IMR-90 (cell line): ENCODE results near the gene UTY. TPM values are rescaled to one million over a fixed set of nuclear protein-coding genes. Genes with fewer than 3 reads are reported as not detected.

ENCODE experiments used
- ATAC-seq: fragments of 200-7000 bp; cut with Tn5 transposase; 2 replicates; pipeline ENCODE4 v1.9.1; 2020; ENCODE audit warnings: low read depth, mild to moderate bottlenecking, moderate library complexity
- BruUV-seq: library from RNA; stranded (reverse); fragments of 400-500 nt; replicated peaks from 2 replicates; lab custom pipeline; 2021; lab: Mats Ljungman, UMichigan
- CTCF ChIA-PET: fragments of 300-600 bp; formaldehyde crosslinking; extraction: SDS; loops from one replicate; lab custom pipeline; 2021; ENCODE audit warnings: antibody characterized with exemption; lab: Yijun Ruan, JAX
- POLR2A ChIA-PET: fragments of 300-600 bp; sonication (Branson Sonifier 250); formaldehyde crosslinking; loops from one replicate; lab custom pipeline; 2022; ENCODE audit warnings: antibody characterized with exemption; ENCODE audit not compliant: unreplicated experiment; lab: Charles Lee
- DNase-seq: peaks from one replicate; pipeline ENCODE4 v3.0.0; 2013
- H2AFZ ChIP-seq: replicated peaks from 2 replicates; pipeline ENCODE3; 2013; ENCODE audit warnings: low read length, mild to moderate bottlenecking; ENCODE audit not compliant: poor library complexity
- H2AK5ac ChIP-seq: 2 replicates; pipeline ENCODE4 v1.6.1; 2013; ENCODE audit warnings: low read depth, low read length, inconsistent platforms
- H2AK9ac ChIP-seq: replicated peaks from 2 replicates; pipeline ENCODE3; 2013; ENCODE audit warnings: mild to moderate bottlenecking, low read depth, low read length, moderate library complexity; ENCODE audit not compliant: poor library complexity
- H2BK120ac ChIP-seq: 2 replicates; pipeline ENCODE4 v1.6.1; 2013; ENCODE audit warnings: low read depth, low read length, inconsistent platforms
- H2BK15ac ChIP-seq: 3 replicates; pipeline ENCODE4 v1.6.1; 2013; ENCODE audit warnings: low read depth, low read length, inconsistent platforms
- H2BK20ac ChIP-seq: 2 replicates; pipeline ENCODE4 v1.6.1; 2013; ENCODE audit warnings: low read depth, mild to moderate bottlenecking, inconsistent platforms, low read length, moderate library complexity
- H2BK5ac ChIP-seq: 2 replicates; pipeline ENCODE4 v1.6.1; 2013; ENCODE audit warnings: mild to moderate bottlenecking, low read depth, low read length, inconsistent platforms; ENCODE audit not compliant: poor library complexity, severe bottlenecking
- H3K14ac ChIP-seq: replicated peaks from 2 replicates; pipeline ENCODE4 v1.6.1; 2013; ENCODE audit warnings: low read depth, low read length, inconsistent platforms
- H3K18ac ChIP-seq: 2 replicates; pipeline ENCODE4 v1.6.1; 2013; ENCODE audit warnings: low read depth, low read length, control low read depth
- H3K23ac ChIP-seq: 2 replicates; pipeline ENCODE4 v1.6.1; 2013; ENCODE audit warnings: low read depth, low read length, inconsistent platforms
- H3K27ac ChIP-seq: 2 replicates; pipeline ENCODE4 v1.5.1; 2013; ENCODE audit warnings: mild to moderate bottlenecking, control low read depth, low read length; ENCODE audit not compliant: insufficient read depth
- H3K27me3 ChIP-seq: 2 replicates; pipeline ENCODE4 v1.6.1; 2013; ENCODE audit warnings: low read length; ENCODE audit not compliant: control insufficient read depth, insufficient read depth
- H3K36me3 ChIP-seq: 2 replicates; pipeline ENCODE4 v1.6.1; 2013; ENCODE audit warnings: low read length, mixed read lengths; ENCODE audit not compliant: control insufficient read depth, insufficient read depth
- H3K4ac ChIP-seq: 2 replicates; pipeline ENCODE4 v1.6.1; 2013; ENCODE audit warnings: low read depth, low read length, inconsistent platforms
- H3K4me1 ChIP-seq: 2 replicates; pipeline ENCODE4 v1.6.1; 2013; ENCODE audit warnings: low read length, mixed read lengths; ENCODE audit not compliant: control insufficient read depth, insufficient read depth
- H3K4me2 ChIP-seq: 2 replicates; pipeline ENCODE4 v1.6.1; 2013; ENCODE audit warnings: low read depth, mild to moderate bottlenecking, control low read depth, low read length, moderate library complexity
- H3K4me3 ChIP-seq: 2 replicates; pipeline ENCODE4 v1.5.1; 2013; ENCODE audit warnings: low read depth, mild to moderate bottlenecking, control low read depth, low read length, moderate library complexity; ENCODE audit not compliant: insufficient read depth
- H3K56ac ChIP-seq: 2 replicates; pipeline ENCODE4 v1.6.1; 2013; ENCODE audit warnings: low read length, inconsistent platforms; ENCODE audit not compliant: insufficient read depth; ENCODE audit errors: extremely low read depth
- H3K79me1 ChIP-seq, 2 experiments: 2 replicates each; pipeline ENCODE4 v1.6.1; 2013; ENCODE audit warnings: low read length in 2 of 2, inconsistent platforms in 1 of 2, low read depth in 1 of 2
- H3K9ac ChIP-seq: 2 replicates; pipeline ENCODE4 v1.6.1; 2013; ENCODE audit warnings: low read depth, low read length, control low read depth
- H3K9me1 ChIP-seq: 2 replicates; pipeline ENCODE4 v1.6.1; 2013; ENCODE audit warnings: low read length, inconsistent platforms; ENCODE audit not compliant: insufficient read depth
- H3K9me3 ChIP-seq: 2 replicates; pipeline ENCODE4 v1.6.1; 2013; ENCODE audit warnings: low read length; ENCODE audit not compliant: control insufficient read depth, insufficient read depth
- H4K20me1 ChIP-seq: 2 replicates; pipeline ENCODE4 v1.6.1; 2013; ENCODE audit warnings: low read length, inconsistent platforms; ENCODE audit not compliant: insufficient read depth
- H4K5ac ChIP-seq: 2 replicates; pipeline ENCODE4 v1.6.1; 2013; ENCODE audit warnings: mild to moderate bottlenecking, low read depth, low read length, control low read depth
- H4K8ac ChIP-seq, 2 experiments: 2 replicates each; pipeline ENCODE4 v1.6.1; 2013; ENCODE audit warnings: low read depth in 2 of 2, low read length in 2 of 2, control low read depth in 1 of 2, inconsistent platforms in 1 of 2
- H4K91ac ChIP-seq: 2 replicates; pipeline ENCODE4 v1.6.1; 2013; ENCODE audit warnings: low read depth, low read length, inconsistent platforms; ENCODE audit not compliant: insufficient read depth
- BHLHE40 ChIP-seq: fragments of 150-350 bp; IDR thresholded peaks from 2 replicates; pipeline ENCODE4 v1.6.1; 2016; ENCODE audit warnings: mild to moderate bottlenecking, low read depth, low read length
- CEBPB ChIP-seq: IDR thresholded peaks from 2 replicates; pipeline ENCODE4 v1.6.1; 2012; ENCODE audit warnings: low read depth, low read length, improper control_type of control experiment
- MAFK ChIP-seq: IDR thresholded peaks from 2 replicates; pipeline ENCODE4 v1.6.1; 2012; ENCODE audit warnings: low read depth, low read length, improper control_type of control experiment
- MAZ ChIP-seq: IDR thresholded peaks from 2 replicates; pipeline ENCODE4 v1.6.1; 2012; ENCODE audit warnings: low read depth, mild to moderate bottlenecking, low read length, improper control_type of control experiment, moderate library complexity, borderline replicate concordance
- POLR2A ChIP-seq: IDR thresholded peaks from 2 replicates; pipeline ENCODE4 v1.6.1; 2012; ENCODE audit warnings: mild to moderate bottlenecking, low read depth, low read length
- RAD21 ChIP-seq: IDR thresholded peaks from 2 replicates; pipeline ENCODE4 v1.6.1; 2012; ENCODE audit warnings: low read length, improper control_type of control experiment
- RCOR1 ChIP-seq: IDR thresholded peaks from 2 replicates; pipeline ENCODE4 v1.6.1; 2012; ENCODE audit warnings: mild to moderate bottlenecking, low read length, improper control_type of control experiment; ENCODE audit not compliant: insufficient replicate concordance
- SMC3 ChIP-seq: fragments of 150-350 bp; IDR thresholded peaks from 2 replicates; pipeline ENCODE4 v1.6.1; 2016; ENCODE audit warnings: low read depth, mild to moderate bottlenecking, antibody characterized with exemption, low read length, moderate library complexity
- WGBS, 2 experiments: methylation state at CpG; one replicate each; pipeline versions ENCODE4 v1.1.5 to v1.1.7; 2013; ENCODE audit warnings: missing lambda C conversion rate in 2 of 2; ENCODE audit not compliant: insufficient read length in 1 of 2; ENCODE audit errors: extremely low coverage in 2 of 2; 5-methylcytosine and 5-hydroxymethylcytosine counted together
- dilution Hi-C: fragments of 300-500 bp; cut with HindIII; formaldehyde crosslinking; loops from one replicate; pipeline ENCODE4 v1.14.3; 2018; ENCODE audit warnings: low sequenced_read_pairs; ENCODE audit not compliant: unreplicated experiment
- in situ Hi-C: fragments of 300-500 bp; cut with MboI; formaldehyde crosslinking; loops from 3 replicates; pipeline ENCODE4 v1.14.3; 2019; ENCODE audit warnings: low sequenced_read_pairs, inconsistent platforms, mixed read lengths
- intact Hi-C: fragments of 100-400 bp; cut with micrococcal nuclease; formaldehyde crosslinking; loops from 2 replicates; pipeline ENCODE4 v1.10.0; 2022
- polyA plus RNA-seq, 3 experiments: library from polyadenylated mRNA; depleted of rRNA; stranded (reverse); fragments of >200 nt; gene quantifications; 2 replicates each; pipeline ENCODE4 v1.2.3, GENCODE V29; 2012; ENCODE audit warnings: low replicate concordance in 1 of 3
- total RNA-seq: library from RNA; depleted of rRNA; stranded (reverse); fragments of >200 nt; gene quantifications from 2 replicates; pipeline ENCODE4 v1.2.3, GENCODE V29; 2012
- TF ChIP-seq, protein P1 (sequence below): conservative IDR thresholded peaks from 2 replicates; pipeline ENCODE4 v1.5.1; 2012; ENCODE audit warnings: mild to moderate bottlenecking, low read depth, low read length, improper control_type of control experiment
- TF ChIP-seq, protein P2 (sequence below): fragments of 150-350 bp; IDR thresholded peaks from 2 replicates; pipeline ENCODE4 v1.6.1; 2016; ENCODE audit warnings: low read depth, mild to moderate bottlenecking, low read length, moderate library complexity, borderline replicate concordance

The UTY gene
- total and polyA plus RNA-seq, 2 of the 4 experiments (the other 2 are of a cell fraction): not detected

GRCh38 chrY:13339381-13339780 lies 140.5 kb downstream of the UTY start:
- H3K27ac ChIP-seq: no peak overlapping the region
- no TSS peak for BruUV-seq

More at GRCh38 chrY:13339381-13339780, 140.5 kb downstream of the UTY start:
- Histone ChIP-seq H3K9ac (no peak overlapping the region), H2AFZ (no peak overlapping the region), H3K79me1 (no peaks in the 10 kb centered on the region), H3K9me3 (no peaks in the 10 kb centered on the region), H2BK5ac (no peak overlapping the region), H2AK5ac (no peak overlapping the region), H2BK20ac (no peak overlapping the region), H3K14ac (no peak overlapping the region), H4K8ac (no peak overlapping the region), H3K18ac (no peak overlapping the region), H3K4me3 (no peak overlapping the region), H4K20me1 (no peaks in the 10 kb centered on the region), H4K91ac (no peak overlapping the region), H3K4me2 (no peak overlapping the region), H3K27me3 (no peaks in the 10 kb centered on the region), H2BK15ac (no peak overlapping the region), H3K4ac (no peak overlapping the region), H3K36me3 (no peaks in the 10 kb centered on the region), H2AK9ac (no peak overlapping the region), H3K23ac (no peak overlapping the region), H2BK120ac (no peak overlapping the region), H3K4me1 (no peaks in the 10 kb centered on the region), H3K9me1 (no peaks in the 10 kb centered on the region), H3K56ac (no peak overlapping the region), H4K5ac (no peak overlapping the region)
- in situ Hi-C loops (no loop called here), intact Hi-C loops (no loop called here), dilution Hi-C loops (no loop called here)
- CTCF ChIA-PET: no interaction called here
- POLR2A ChIA-PET: no interaction called here
- no peak for ATAC-seq
- TF ChIP-seq RAD21: no peak
- TF ChIP-seq CEBPB: no peak
- TF ChIP-seq RCOR1: no peak
- no peak for TF ChIP-seq POLR2A
- TF ChIP-seq SMC3: no peak
- TF ChIP-seq, protein P1, sequence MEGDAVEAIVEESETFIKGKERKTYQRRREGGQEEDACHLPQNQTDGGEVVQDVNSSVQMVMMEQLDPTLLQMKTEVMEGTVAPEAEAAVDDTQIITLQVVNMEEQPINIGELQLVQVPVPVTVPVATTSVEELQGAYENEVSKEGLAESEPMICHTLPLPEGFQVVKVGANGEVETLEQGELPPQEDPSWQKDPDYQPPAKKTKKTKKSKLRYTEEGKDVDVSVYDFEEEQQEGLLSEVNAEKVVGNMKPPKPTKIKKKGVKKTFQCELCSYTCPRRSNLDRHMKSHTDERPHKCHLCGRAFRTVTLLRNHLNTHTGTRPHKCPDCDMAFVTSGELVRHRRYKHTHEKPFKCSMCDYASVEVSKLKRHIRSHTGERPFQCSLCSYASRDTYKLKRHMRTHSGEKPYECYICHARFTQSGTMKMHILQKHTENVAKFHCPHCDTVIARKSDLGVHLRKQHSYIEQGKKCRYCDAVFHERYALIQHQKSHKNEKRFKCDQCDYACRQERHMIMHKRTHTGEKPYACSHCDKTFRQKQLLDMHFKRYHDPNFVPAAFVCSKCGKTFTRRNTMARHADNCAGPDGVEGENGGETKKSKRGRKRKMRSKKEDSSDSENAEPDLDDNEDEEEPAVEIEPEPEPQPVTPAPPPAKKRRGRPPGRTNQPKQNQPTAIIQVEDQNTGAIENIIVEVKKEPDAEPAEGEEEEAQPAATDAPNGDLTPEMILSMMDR: no peak
- TF ChIP-seq MAZ: no peak
- no peak for TF ChIP-seq BHLHE40
- TF ChIP-seq, protein P2, sequence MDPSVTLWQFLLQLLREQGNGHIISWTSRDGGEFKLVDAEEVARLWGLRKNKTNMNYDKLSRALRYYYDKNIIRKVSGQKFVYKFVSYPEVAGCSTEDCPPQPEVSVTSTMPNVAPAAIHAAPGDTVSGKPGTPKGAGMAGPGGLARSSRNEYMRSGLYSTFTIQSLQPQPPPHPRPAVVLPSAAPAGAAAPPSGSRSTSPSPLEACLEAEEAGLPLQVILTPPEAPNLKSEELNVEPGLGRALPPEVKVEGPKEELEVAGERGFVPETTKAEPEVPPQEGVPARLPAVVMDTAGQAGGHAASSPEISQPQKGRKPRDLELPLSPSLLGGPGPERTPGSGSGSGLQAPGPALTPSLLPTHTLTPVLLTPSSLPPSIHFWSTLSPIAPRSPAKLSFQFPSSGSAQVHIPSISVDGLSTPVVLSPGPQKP: no peak
- TF ChIP-seq MAFK: no peak
- no peak for DNase-seq
- no CpG with 5 or more reads among the region's 9 CpGs for WGBS, 2 experiments
